HUES64 (cell line): Measurements from ENCODE around the gene AK4.

Experiments used
- H3K27ac ChIP-seq: 2 replicates; pipeline ENCODE4 v1.7.0; 2013; ENCODE audit warnings: low read depth, low read length, inconsistent platforms
- H3K27me3 ChIP-seq: 2 replicates; pipeline ENCODE4 v1.6.1; 2013; ENCODE audit warnings: mild to moderate bottlenecking, low read length; ENCODE audit not compliant: insufficient read depth
- H3K36me3 ChIP-seq: 2 replicates; pipeline ENCODE4 v1.6.1; 2013; ENCODE audit warnings: mild to moderate bottlenecking, low read length; ENCODE audit not compliant: insufficient read depth
- H3K4me1 ChIP-seq: 2 replicates; pipeline ENCODE4 v1.6.1; 2013; ENCODE audit warnings: mild to moderate bottlenecking, low read length, moderate library complexity; ENCODE audit not compliant: insufficient read depth
- H3K4me3 ChIP-seq: 2 replicates; pipeline ENCODE4 v1.5.1; 2013; ENCODE audit warnings: mild to moderate bottlenecking, low read length, moderate library complexity
- H3K9ac ChIP-seq: 2 replicates; pipeline ENCODE4 v1.6.1; 2013; ENCODE audit warnings: mild to moderate bottlenecking, low read depth, low read length
- H3K9me3 ChIP-seq: 2 replicates; pipeline ENCODE4 v1.6.1; 2013; ENCODE audit warnings: low read depth, low read length; ENCODE audit not compliant: insufficient read depth
- WGBS: fragments of 150-250, 120-280 bp; methylation state at CpG from one replicate; pipeline ENCODE4 v1.1.7; 2013; ENCODE audit warnings: missing lambda C conversion rate; 5-methylcytosine and 5-hydroxymethylcytosine counted together

AK4 gene

GRCh38 chr1:65221638-65222339 lies 73.8 kb downstream of the AK4 start:
- H3K27me3 ChIP-seq: no peaks in the 10 kb centered on the region
- H3K4me1 ChIP-seq: peaks cover 9% of the 10 kb centered on the region
- peaks cover 45% of the 10 kb centered on the region for H3K36me3 ChIP-seq
- H3K9ac ChIP-seq: no peak overlapping the region
- WGBS: 86% methylated on average over 10 of the region's 10 CpGs
- no peak overlapping the region for H3K4me3 ChIP-seq
- H3K9me3 ChIP-seq: no peaks in the 10 kb centered on the region
- no peak overlapping the region for H3K27ac ChIP-seq

GRCh38 chr1:65222340-65222940 lies 74.4 kb downstream of the AK4 start:
- Histone ChIP-seq H3K27ac (no peak overlapping the region), H3K9ac (no peak overlapping the region), H3K4me3 (no peak overlapping the region), H3K27me3 (no peaks in the 10 kb centered on the region), H3K4me1 (0 out of 2 replicates have a peak, but pooled peaks cover 3% of the 10 kb centered on the region), H3K9me3 (no peaks in the 10 kb centered on the region), H3K36me3 (peaks cover 45% of the 10 kb centered on the region)
- WGBS: 94% methylated on average over 4 of the region's 4 CpGs

- 77% methylated on average over 6 of the region's 6 CpGs for WGBS
- Histone ChIP-seq H3K27ac (no peak overlapping the region), H3K4me3 (no peak overlapping the region), H3K4me1 (0 out of 2 replicates have a peak, but pooled peaks cover 3% of the 10 kb centered on the region), H3K36me3 (peaks cover 39% of the 10 kb centered on the region), H3K9me3 (no peaks in the 10 kb centered on the region), H3K9ac (no peak overlapping the region), H3K27me3 (no peaks in the 10 kb centered on the region)
Measured at GRCh38 chr1:65224681-65225091, 76.7 kb downstream of the AK4 start.

- WGBS: 94% methylated on average over 3 of the region's 3 CpGs
- Histone ChIP-seq H3K27ac (no peak overlapping the region), H3K4me1 (peaks cover 3% of the 10 kb centered on the region; the same call in 1 of the 2 replicates), H3K9me3 (no peaks in the 10 kb centered on the region), H3K9ac (no peak overlapping the region), H3K36me3 (peaks cover 35% of the 10 kb centered on the region), H3K27me3 (no peaks in the 10 kb centered on the region), H3K4me3 (no peak overlapping the region)
Measured at GRCh38 chr1:65225179-65225578, 77.2 kb downstream of the AK4 start.

GRCh38 chr1:65229201-65229600 lies 81.2 kb downstream of the AK4 start:
- H3K9ac ChIP-seq: no peak overlapping the region
- no peak overlapping the region for H3K4me3 ChIP-seq
- H3K9me3 ChIP-seq: no peaks in the 10 kb centered on the region
- H3K36me3 ChIP-seq: peaks cover 28% of the 10 kb centered on the region
- WGBS: 98% methylated on average over 5 of the region's 5 CpGs
- H3K27ac ChIP-seq: no peak overlapping the region
- peaks cover 3% of the 10 kb centered on the region; the same call in 1 of the 2 replicates for H3K4me1 ChIP-seq
- no peaks in the 10 kb centered on the region for H3K27me3 ChIP-seq

- Histone ChIP-seq H3K27ac (no peak overlapping the region), H3K27me3 (no peaks in the 10 kb centered on the region), H3K9ac (no peak overlapping the region), H3K9me3 (no peaks in the 10 kb centered on the region), H3K4me3 (no peak overlapping the region), H3K4me1 (no peaks in the 10 kb centered on the region; the same call in 1 of the 2 replicates), H3K36me3 (peaks cover 22% of the 10 kb centered on the region)
- WGBS: 94% methylated on average over 5 of the region's 5 CpGs
Measured at GRCh38 chr1:65229754-65230339, 81.8 kb downstream of the AK4 start.

- no peak overlapping the region for H3K27ac ChIP-seq
Measured at GRCh38 chr1:65230731-65231481, 82.9 kb downstream of the AK4 start.

GRCh38 chr1:65231718-65232330 lies 83.8 kb downstream of the AK4 start:
- no peak overlapping the region for H3K27ac ChIP-seq
- no peaks in the 10 kb centered on the region for H3K27me3 ChIP-seq
- peaks cover 9% of the 10 kb centered on the region for H3K36me3 ChIP-seq
- H3K9ac ChIP-seq: no peak overlapping the region
- WGBS: 91% methylated on average over 3 of the region's 4 CpGs
- no peaks in the 10 kb centered on the region for H3K9me3 ChIP-seq
- H3K4me1 ChIP-seq: no peaks in the 10 kb centered on the region; the same call in 1 of the 2 replicates
- H3K4me3 ChIP-seq: no peak overlapping the region

More at GRCh38 chr1:65230731-65231481, 82.9 kb downstream of the AK4 start:
- H3K4me1 ChIP-seq: no peaks in the 10 kb centered on the region; the same call in 1 of the 2 replicates
- H3K9me3 ChIP-seq: no peaks in the 10 kb centered on the region
- H3K4me3 ChIP-seq: no peak overlapping the region
- H3K27me3 ChIP-seq: no peaks in the 10 kb centered on the region
- no peak overlapping the region for H3K9ac ChIP-seq
- H3K36me3 ChIP-seq: peaks cover 11% of the 10 kb centered on the region
- WGBS: 80% methylated on average over 1 of the region's 1 CpG

- 96% methylated on average over 4 of the region's 4 CpGs for WGBS
- no peak overlapping the region for H3K27ac ChIP-seq
- H3K9me3 ChIP-seq: no peaks in the 10 kb centered on the region
- H3K4me1 ChIP-seq: no peaks in the 10 kb centered on the region; the same call in 1 of the 2 replicates
- H3K36me3 ChIP-seq: peaks cover 9% of the 10 kb centered on the region
- H3K4me3 ChIP-seq: no peak overlapping the region
- H3K27me3 ChIP-seq: no peaks in the 10 kb centered on the region
- H3K9ac ChIP-seq: no peak overlapping the region
Measured at GRCh38 chr1:65232461-65232990, 84.5 kb downstream of the AK4 start.

- Histone ChIP-seq H3K9ac (no peak overlapping the region), H3K4me1 (no peaks in the 10 kb centered on the region; the same call in 1 of the 2 replicates), H3K27me3 (no peaks in the 10 kb centered on the region), H3K9me3 (no peaks in the 10 kb centered on the region), H3K36me3 (peaks cover 7% of the 10 kb centered on the region), H3K27ac (no peak overlapping the region), H3K4me3 (no peak overlapping the region)
- WGBS: 86% methylated on average over 2 of the region's 2 CpGs
Measured at GRCh38 chr1:65233782-65234181, 85.8 kb downstream of the AK4 start.
